ENCODE results near the gene CWC27.

- TF ChIP-seq TEAD4 (IDR thresholded peaks at IDR 0.05; ENCODE audit: borderline replicate concordance, insufficient read depth), result no peak
- no peak for TF ChIP-seq CTCF (IDR thresholded peaks at IDR 0.05)
- no peak for TF ChIP-seq EP300 (IDR thresholded peaks at IDR 0.05; ENCODE audit: borderline replicate concordance in 1 of 2, low read depth in 1 of 2, low read length in 1 of 2)
- no peak for TF ChIP-seq FOXJ3 (CRISPR knock-in tag; IDR thresholded peaks at IDR 0.05)
- TF ChIP-seq POLR2AphosphoS5 (IDR thresholded peaks at IDR 0.05; ENCODE audit: low read depth, low read length), result no peak
- no peak for TF ChIP-seq PBX3 (IDR thresholded peaks at IDR 0.05)
- TF ChIP-seq, protein P1, sequence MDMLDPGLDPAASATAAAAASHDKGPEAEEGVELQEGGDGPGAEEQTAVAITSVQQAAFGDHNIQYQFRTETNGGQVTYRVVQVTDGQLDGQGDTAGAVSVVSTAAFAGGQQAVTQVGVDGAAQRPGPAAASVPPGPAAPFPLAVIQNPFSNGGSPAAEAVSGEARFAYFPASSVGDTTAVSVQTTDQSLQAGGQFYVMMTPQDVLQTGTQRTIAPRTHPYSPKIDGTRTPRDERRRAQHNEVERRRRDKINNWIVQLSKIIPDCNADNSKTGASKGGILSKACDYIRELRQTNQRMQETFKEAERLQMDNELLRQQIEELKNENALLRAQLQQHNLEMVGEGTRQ (IDR thresholded peaks at IDR 0.05; ENCODE audit: borderline replicate concordance, low read depth, low read length), result no peak
- no peak for TF ChIP-seq ZBTB33 (IDR thresholded peaks at IDR 0.05; ENCODE audit: borderline replicate concordance, low read depth)
These were observed 278.5 kb downstream of the CWC27 start for GRCh38 chr5:65047225-65047624.

All from SK-N-SH (cell line).